GM18519 (cell line): Measurements from ENCODE around the gene RNU1-2.
"Not testable (repeated sequence)": the region's sequence is repeated elsewhere in the genome, so short reads cannot be mapped to it uniquely, and the experiment has no call there.

Experiments used
- ATAC-seq: cut with Tn5 transposase; IDR thresholded peaks from one replicate; pipeline ENCODE4 v1.9.1; 2021; ENCODE audit warnings: mild to moderate bottlenecking, moderate library complexity; ENCODE audit not compliant: unreplicated experiment, low FRiP score

Gene RNU1-2

GRCh38 chr1:16906873-16907272 lies 11.1 kb downstream of the RNU1-2 start:
- ATAC-seq, result no peak

- ATAC-seq, result no peak
These were observed 12.3 kb downstream of the RNU1-2 start for GRCh38 chr1:16907870-16908758.

- ATAC-seq, result not testable (repeated sequence)
These were observed 16.3 kb downstream of the RNU1-2 start for GRCh38 chr1:16911851-16912721.

- not testable (repeated sequence) for ATAC-seq
These were observed 17.0 kb downstream of the RNU1-2 start for GRCh38 chr1:16912742-16913141.

GRCh38 chr1:16913181-16913832 lies 17.5 kb downstream of the RNU1-2 start:
- ATAC-seq, result no peak

GRCh38 chr1:16913833-16914662 lies 18.3 kb downstream of the RNU1-2 start:
- peak; percentile 56 for ATAC-seq

- not testable (repeated sequence) for ATAC-seq
These were observed 19.3 kb downstream of the RNU1-2 start for GRCh38 chr1:16914928-16915626.

GRCh38 chr1:16915627-16915973 lies 19.8 kb downstream of the RNU1-2 start:
- ATAC-seq, result no peak

- not testable (repeated sequence) for ATAC-seq
These were observed 20.5 kb downstream of the RNU1-2 start for GRCh38 chr1:16916036-16916880.

- no peak for ATAC-seq
These were observed 22.6 kb downstream of the RNU1-2 start for GRCh38 chr1:16918371-16918770.

GRCh38 chr1:16918936-16919665 lies 23.3 kb downstream of the RNU1-2 start:
- not testable (repeated sequence) for ATAC-seq

- ATAC-seq, result no peak
These were observed 25.2 kb downstream of the RNU1-2 start for GRCh38 chr1:16920951-16921350.

- ATAC-seq, result no peak
These were observed 25.8 kb downstream of the RNU1-2 start, which contains the start of gene CROCC for GRCh38 chr1:16921391-16922185. Gene CROCC, plus strand, starts transcription at chr1:16921931. Its CDS starts 88 bp downstream, at chr1:16922019.

GRCh38 chr1:16922466-16922865 lies 26.7 kb downstream of the RNU1-2 start:
- ATAC-seq, result no peak

GRCh38 chr1:16922885-16923431 lies 27.2 kb downstream of the RNU1-2 start:
- no peak for ATAC-seq

GRCh38 chr1:16924216-16924918 lies 28.6 kb downstream of the RNU1-2 start:
- no peak for ATAC-seq
